Measurements from ENCODE around the gene ZNF280B.

The ZNF280B gene

GRCh38 chr22:22508274-22509176, at the start of gene ZNF280B:
Gene ZNF280B (minus strand): TSS chr22:22508742. CDS start chr22:22489398, 19,344 bp downstream.
- DNase-seq: peak; percentile 57 to 82

- DNase-seq: no peak
Measured at GRCh38 chr22:22556995-22557925, 48.7 kb upstream of the ZNF280B start.

DNA sequence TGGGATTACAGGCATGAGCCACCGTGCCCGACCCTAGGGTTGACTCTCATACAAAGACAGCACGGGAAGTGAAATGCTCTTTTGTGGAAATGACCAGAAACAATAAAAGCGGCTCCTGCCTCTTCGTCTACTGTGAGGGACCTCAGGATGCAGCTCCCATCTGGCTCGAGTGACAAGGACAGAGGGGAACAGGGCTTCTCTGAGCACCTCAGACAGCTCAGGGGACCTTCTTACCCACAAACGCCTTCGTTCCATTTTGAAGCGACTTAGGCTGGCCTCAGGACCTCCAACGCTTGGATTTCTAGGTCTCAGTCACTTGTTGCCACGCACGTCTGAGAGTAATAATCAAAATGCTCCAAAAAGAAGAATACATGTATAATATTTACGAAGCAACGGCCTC, 48.0 kb upstream of the ZNF280B start:
- DNase-seq: no peak

DNA sequence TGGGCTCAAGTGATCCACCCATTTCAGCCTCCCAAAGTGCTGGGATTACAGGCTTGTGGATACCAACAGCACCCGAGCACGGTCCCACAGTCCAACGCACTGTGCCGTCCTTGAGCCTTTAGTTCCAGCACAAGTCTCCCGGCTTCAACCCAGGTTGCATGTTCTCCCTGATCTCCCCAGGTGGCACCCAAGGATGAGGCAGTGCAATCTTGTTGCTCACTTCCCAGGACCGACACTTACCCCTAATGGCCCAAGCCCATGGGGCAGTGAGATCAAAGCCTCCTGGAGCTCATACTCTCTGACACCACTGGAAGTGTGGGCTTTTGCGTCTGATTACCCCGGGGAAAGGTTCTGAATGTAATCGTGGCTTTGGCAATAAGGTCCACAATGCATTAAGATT, 47.1 kb upstream of the ZNF280B start:
- DNase-seq: no peak

GRCh38 chr22:22554587-22555284, 46.2 kb upstream of the ZNF280B start:
- no peak for DNase-seq

DNA sequence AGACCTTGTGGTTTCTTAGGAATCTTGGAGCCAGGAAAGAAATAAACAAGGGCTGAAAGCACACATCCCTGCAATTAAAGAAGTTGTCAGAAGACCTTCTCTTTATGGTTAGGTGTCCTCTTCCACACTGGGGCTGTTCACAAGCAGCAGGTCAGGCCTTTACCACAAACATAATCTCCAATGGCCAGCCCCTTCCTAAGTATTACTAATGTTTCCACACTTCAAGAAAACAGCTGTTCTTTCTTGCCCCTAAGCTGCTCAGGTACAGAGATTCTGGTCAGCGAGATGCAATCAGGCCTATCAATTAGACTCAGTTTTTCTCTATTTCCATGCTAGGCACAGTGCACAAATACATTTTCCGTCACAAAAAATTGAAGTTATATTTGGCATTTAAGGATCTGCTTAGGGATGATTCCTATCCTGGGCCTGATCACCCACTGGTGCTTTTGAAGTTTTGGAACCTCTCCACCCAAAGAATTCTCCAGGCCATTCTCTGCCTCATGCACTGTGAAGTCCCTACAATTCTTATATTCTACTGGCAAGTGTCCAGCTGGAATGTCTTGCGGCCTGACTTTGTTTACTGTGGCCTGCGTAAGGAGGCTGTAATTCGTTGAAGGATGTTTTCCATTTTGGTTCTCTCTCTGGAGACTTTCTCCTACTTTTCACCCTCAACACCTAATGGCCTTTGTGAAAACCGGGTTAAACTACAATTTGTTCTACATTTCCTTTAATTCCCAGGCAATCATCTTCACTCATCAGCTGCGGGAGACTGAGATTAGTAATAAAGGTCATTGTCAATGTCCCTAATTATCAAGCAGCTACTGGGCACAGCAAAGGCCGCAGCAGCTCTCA, 45.4 kb upstream of the ZNF280B start:
- DNase-seq: no peak

DNA sequence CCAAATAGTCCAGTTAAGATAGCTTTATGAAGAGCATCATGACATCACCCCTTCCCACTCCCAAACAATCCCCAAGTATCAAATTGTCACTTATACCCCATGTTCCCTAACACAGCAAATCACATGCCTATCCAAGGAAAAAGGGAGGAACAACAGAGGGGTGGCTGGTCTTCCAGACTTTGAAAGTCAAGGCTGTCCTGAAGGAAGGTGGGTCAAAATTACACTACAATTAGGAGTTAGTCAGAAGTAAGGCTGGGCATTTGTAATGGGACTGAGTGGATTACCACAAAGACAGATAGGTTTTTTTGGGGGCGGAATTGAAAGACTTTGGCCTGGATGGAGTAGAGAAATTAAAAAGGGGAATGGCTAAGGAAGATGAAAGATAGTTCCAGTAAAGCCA, 44.6 kb upstream of the ZNF280B start:
- no peak for DNase-seq

GRCh38 chr22:22552630-22553029, 44.1 kb upstream of the ZNF280B start:
- DNase-seq: no peak

- no peak for DNase-seq
Measured at GRCh38 chr22:22550789-22551434, 42.4 kb upstream of the ZNF280B start.

DNA sequence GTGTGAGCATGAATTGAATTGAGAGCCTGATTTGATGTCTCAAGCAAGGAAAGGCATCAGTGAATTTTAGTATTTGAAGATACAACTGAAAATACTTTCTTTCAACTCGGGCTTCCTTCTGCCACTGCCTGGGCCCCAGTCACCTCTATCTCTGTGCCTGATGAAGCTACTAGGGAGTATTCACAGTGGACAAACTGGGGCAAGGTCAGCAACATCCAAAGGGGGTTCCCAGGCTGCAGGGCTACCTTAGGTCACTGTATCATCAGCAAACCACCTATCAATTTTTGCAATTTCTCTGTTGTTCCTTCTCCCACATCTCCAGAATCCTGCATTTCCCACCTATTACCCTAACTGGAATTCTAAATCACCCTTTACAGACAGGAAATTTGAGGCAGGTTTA, 40.4 kb upstream of the ZNF280B start:
- DNase-seq: no peak

DNA sequence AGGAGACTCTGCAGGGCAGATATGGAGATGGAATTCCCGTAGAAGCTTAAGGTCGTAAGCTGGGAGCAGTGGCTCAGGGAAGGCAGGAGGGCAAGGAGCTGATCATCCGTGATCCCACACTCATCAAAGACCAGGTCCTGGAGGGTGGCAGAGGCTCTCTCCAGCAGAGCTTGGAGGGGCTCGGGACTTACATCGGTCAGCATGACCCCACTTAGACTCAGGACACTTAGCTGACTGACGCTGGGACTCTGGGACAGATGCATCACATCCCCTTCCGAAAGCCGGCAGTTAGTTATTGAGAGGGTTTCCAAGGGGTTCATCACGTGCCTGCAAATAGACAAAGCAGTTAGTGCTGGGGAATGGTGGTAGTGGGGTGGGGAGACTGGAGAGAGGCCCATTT, 39.8 kb upstream of the ZNF280B start:
- no peak for DNase-seq

DNA sequence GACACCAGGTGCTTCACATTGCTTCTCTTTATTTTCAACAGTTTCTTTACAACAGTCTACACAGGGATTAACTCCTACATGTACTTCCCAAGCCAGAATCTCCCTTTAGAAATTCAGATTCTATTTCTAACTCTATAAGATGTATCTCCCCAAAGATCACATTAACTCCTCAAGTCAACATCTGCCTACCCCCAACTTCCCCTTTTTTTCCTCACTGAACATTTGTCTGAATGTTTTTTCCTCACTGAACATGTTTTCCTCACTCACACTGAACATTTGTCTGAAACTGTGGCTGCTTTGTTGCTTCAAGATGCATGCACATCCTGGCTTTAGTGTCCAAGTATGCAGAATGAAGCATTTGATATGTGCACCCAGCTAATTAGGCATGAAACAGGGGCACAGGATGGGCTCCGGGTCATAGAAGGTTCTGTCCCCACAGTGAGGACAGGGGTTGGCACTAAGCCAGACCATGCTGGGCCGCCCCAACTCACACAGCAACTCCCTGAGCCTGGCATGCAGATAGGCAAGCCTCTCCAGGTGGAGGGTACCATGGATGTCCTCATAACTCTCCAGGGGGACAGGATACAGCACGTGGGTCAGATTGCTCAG, 39.3 kb upstream of the ZNF280B start:
- DNase-seq: no peak

GRCh38 chr22:22547226-22547625, 38.7 kb upstream of the ZNF280B start:
- no peak for DNase-seq

DNA sequence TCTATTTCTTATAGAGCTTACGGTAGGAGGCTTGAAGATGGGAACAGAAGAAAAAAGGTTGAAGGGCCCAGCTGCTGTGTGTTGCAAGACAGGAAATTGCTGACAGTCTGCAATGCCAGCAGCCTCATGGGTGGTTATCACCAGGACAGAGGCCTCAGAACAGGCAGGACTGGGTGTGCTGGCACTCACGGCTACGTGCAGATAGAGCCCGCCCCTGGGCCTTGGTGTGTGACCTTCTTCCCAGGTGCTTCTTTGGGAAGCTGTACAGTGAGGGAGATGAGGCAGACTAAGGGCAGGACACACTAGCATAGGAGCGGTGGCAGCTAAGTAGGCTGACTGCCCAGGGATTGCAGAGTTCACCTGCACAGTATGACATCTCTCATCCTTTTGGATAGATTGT, 37.9 kb upstream of the ZNF280B start:
- no peak for DNase-seq

GRCh38 chr22:22545084-22545483, 36.5 kb upstream of the ZNF280B start:
- no peak for DNase-seq

DNA sequence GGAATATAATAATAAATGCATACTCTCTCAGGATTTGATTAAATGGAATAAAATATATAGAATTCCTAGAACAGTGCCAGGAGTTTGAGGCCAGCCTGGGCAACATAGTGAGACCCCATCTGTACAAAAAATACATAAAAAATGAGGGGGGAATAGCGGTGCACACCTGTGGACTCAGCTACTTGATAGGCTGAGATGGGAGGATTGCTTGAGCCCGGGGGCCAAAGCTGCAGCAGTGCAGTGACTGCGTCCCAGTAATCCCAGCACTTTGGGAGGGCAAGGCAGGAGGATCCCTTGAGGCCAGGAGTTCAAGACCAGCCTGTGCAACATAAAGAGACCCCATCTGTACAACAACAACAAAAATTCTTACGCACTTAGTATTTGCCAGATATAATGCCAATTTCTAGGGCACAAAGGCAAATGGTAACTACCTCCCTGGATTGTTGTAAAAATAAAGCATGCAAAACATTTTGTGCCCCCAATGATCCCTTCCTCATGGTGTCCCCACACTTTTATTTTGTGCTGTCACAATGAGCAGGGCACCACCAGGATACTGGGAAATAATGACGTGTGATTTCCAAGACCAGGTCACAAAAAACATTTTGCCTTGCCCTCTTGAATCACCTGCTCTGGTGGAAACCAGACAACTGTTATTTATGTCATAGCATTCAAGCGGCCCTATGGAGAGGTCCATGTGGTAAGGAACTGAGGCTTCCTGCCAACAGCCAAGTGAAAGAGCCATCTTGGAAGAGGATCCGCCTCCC, 29.9 kb upstream of the ZNF280B start:
- no peak for DNase-seq

- DNase-seq: no peak
Measured at GRCh38 chr22:22536916-22537315, 28.4 kb upstream of the ZNF280B start.

- no peak for DNase-seq
Measured at GRCh38 chr22:22536515-22536914, 28.0 kb upstream of the ZNF280B start.

- no peak for DNase-seq
Measured at GRCh38 chr22:22535662-22536061, 27.1 kb upstream of the ZNF280B start.
